HG03342 (cell line): Measurements from ENCODE around the gene SLC6A5.

ENCODE experiments used
- ATAC-seq: cut with Tn5 transposase; IDR thresholded peaks from one replicate; pipeline ENCODE4 v1.9.1; 2021; ENCODE audit warnings: mild to moderate bottlenecking, moderate library complexity; ENCODE audit not compliant: unreplicated experiment

Gene SLC6A5

GRCh38 chr11:20596205-20597153 is 2.9 kb upstream of the SLC6A5 start:
- no peak for ATAC-seq

- ATAC-seq, result no peak
These were observed 2.2 kb upstream of the SLC6A5 start for GRCh38 chr11:20597154-20597679.

DNA sequence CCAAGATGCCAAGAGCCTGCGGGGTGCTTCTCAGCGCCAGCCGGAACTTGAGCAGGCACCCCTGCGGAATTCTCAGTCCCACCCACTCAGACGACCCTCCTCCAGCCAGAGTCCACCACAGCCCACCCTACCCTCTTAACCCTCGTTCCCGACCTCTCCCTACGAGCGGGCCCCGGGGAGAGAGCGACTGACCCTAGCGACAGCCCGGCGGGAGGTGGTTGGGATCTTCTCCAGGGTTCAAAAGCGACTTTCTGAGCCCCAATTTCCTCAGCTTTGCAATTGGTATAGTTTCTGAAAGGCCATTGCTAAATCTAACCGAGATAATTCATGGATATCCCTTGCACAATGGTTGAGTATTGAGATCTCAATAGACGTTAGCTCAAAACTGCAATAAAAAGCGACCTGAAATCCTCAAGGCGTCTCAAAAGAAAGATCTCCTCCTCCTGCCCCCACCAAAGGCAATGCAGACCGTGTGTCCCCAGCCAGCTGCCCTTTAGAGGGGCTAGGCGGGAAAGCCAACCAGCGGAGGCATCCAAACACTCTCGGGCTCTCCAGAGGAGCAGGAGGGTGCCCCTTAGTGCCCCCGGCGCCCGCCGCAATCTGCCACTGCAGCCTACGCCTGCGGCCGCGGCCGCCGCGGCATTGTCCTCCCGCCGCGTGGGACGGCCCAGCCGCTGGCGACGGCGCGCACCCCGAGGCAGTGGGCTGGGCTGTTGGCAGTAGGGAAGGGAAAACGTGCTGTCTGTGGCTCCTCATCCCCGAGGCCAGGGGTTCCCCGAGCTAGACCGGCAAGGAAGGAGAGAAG is 1.5 kb upstream of the SLC6A5 start:
- ATAC-seq, result no peak

DNA sequence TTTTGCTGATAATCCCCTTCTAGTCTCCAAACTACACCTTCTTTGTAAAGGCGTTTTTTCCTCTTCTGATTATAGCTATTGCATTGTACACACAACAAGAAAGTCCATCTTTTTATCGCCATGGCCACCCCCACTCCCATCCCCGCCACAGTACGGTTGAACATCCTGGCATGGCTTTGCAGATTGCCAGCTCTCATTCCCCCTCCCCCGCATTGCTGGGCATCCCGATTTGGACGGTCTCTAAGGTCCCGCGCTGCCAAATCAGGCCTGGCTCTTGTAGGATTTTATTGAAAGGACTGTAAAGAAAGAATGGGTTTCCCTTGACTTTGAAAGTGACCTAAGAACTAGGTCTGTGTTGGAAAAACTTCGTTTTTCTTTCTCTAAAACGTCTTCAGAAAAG is 916 bp upstream of the SLC6A5 start:
- no peak for ATAC-seq

- ATAC-seq, result no peak
These were observed 575 bp downstream of the SLC6A5 start for GRCh38 chr11:20600020-20600346.

DNA sequence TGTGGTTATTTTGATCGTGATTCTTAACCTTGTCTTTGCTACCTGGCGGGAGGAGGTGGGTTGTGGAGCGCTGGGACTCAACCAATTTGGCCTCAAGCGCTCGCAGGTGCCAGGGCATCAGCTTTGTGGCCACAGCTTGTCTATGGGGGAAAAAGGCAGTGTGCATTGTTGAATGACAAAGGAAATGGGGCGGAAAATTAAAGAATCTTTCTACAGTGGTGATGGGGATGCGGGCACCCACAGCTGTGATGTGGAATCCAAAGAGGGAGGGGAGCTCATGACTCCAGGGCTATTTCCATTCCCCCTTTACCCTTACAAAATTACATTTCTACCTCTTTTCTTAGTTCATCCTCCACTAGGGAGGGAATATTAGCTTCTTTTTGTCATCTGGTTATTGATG is 1.1 kb downstream of the SLC6A5 start:
- ATAC-seq, result no peak

- ATAC-seq, result no peak
These were observed 2.0 kb downstream of the SLC6A5 start for GRCh38 chr11:20601221-20601914.

DNA sequence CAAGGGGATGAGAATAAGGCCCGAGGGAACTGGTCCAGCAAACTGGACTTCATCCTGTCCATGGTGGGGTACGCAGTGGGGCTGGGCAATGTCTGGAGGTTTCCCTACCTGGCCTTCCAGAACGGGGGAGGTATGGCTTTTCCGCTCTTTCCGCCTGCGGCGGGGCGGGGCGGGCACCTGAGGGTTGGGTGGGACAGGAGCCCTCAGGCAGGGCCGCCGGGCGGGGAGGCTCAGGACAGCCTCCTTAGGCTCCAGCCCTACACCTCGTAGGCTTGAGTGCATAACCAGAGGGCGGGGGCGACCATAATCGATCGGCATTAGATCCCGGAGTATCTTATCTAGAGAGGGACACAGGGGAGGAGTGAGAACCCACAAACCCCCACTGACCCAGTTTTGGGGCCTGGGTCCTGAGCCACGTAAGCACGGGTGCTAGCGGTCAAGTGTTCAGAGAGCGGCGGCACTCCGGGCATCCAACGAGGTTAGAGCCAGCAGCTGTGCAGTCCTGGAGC is 4.9 kb downstream of the SLC6A5 start:
- ATAC-seq, result no peak

- no peak for ATAC-seq
These were observed 5.6 kb downstream of the SLC6A5 start for GRCh38 chr11:20604864-20605601.

DNA sequence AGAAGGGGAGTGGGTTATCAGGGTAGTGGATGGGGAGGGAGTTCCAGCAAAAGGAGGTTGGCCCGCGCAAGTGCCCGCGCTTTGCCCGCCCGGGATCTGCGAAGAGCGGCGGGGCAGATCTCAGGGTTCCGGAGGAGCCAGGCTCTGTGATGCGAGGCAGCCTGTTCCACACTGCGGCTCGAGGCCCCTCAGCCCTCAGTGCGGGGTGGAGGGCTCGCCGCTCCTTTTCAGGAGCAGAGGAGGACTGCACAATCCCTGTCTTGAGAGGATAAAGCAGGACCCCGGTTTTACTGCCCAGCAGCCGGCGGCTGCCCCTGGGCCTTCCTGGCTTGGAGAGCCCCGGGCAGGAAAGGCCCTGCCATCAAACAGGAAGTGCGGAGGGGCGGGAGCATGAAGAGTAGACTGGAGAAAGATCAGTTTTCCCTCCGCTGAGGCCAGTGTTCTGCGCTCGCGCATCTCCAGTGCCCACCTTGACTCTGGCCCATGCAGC is 6.2 kb downstream of the SLC6A5 start:
- ATAC-seq, result no peak

- no peak for ATAC-seq
These were observed 9.5 kb downstream of the SLC6A5 start for GRCh38 chr11:20608934-20609333.

- peak; percentile 96 for ATAC-seq
These were observed 10.6 kb downstream of the SLC6A5 start for GRCh38 chr11:20609727-20610707.

GRCh38 chr11:20610825-20611224 is 11.4 kb downstream of the SLC6A5 start:
- ATAC-seq, result no peak

GRCh38 chr11:20611445-20611844 is 12.0 kb downstream of the SLC6A5 start:
- ATAC-seq, result no peak

GRCh38 chr11:20611892-20612291 is 12.5 kb downstream of the SLC6A5 start:
- ATAC-seq, result no peak

DNA sequence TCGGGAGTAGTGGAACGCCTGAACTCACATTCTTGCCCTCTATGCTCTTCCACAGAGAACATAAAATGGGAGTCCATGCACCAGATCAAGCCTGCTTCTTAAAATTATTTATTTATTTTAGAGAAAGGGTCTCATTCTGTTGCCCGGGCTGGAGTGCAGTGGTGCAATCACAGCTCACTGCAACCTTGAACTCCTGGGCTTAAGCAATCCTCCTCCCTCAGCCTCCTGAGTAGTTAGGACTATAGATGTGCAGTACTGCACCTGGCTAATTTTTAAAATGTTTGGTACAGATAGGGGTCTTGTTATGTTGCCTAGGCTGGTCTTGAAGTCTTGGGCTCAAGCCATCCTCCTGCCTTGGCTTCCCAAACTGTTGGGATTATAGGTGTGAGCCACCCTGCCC is 13.0 kb downstream of the SLC6A5 start:
- ATAC-seq, result no peak

GRCh38 chr11:20616920-20617319 is 17.5 kb downstream of the SLC6A5 start:
- ATAC-seq, result no peak

DNA sequence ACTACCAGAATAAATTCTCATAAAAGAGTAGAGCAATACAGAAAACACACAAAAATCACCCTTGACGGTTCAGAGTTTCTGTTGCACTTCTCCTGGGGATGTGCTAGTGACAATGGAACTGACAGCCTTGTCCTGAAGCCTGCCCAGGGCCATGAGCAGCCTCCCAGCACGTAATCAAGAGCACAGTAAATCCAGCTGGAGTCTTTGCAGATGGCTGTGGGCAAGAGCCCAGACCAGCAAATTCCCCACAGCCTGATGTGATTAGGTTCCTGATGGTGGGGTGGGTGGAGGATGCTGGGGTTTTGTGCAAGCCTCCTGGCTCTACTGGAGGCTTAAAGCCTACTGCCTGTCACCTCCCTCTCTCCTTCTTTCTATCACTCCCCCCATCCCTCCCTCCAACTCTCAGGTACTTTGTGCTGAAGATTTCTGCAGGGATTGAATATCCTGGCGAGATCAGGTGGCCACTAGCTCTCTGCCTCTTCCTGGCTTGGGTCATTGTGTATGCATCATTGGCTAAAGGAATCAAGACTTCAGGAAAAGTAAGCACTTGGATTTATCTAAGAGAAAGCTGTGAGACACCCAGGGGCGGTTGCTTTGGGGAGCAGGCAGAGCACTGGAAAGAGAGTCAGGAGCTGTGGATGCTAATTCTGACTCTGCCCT is 18.1 kb downstream of the SLC6A5 start:
- ATAC-seq, result no peak
